HPDE6-E6E7 (cell line): ENCODE measurements around the gene PGBD1.

Experiments used
- DNase-seq: peaks from one replicate; pipeline ENCODE4 v3.0.0; 2011; ENCODE audit warnings: missing footprints; ENCODE audit errors: extremely low spot score

The PGBD1 gene

DNA sequence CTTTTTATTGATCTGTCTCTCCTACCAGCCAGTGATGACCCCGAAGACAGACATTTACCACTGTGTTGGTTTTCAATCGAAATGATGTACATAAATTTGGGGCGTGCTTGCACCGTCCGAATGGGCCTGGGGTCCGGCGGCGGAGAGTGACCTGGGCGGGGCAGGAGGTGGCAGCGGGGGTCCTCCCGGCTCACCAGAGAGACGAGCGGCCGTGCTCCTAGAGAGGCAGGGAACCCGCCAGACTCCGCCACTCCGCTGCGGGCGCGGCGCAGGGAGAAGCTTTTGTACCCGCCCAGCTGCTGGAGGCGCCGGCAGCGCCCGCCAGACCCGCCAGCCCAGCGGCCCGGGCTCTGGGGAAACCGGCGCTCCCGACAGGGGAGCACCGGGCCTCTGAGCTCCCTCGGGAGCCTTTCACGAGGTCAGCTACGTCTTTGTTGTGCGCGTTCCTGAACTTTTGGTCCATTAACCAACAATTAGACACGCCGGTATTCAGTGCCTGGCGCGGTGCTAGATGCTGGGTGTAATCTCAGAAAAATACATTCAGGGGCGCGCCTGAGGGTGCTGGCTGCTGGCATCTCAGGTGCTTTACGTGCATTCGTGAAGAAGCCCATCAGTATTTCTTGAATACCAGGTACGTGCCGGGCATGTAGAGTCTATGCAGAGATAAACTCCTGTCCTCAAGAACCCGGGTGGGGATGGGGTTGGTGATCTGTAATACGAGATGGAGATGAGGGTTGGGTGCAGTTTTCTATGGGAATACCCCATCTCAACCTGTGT is at the start of gene PGBD1:
PGBD1 (plus strand) TSS at position 285 of the 777 bp plus-strand sequence. CDS start 2,242 bp downstream, outside the sequence.
- peak; percentile 63 for DNase-seq

DNA sequence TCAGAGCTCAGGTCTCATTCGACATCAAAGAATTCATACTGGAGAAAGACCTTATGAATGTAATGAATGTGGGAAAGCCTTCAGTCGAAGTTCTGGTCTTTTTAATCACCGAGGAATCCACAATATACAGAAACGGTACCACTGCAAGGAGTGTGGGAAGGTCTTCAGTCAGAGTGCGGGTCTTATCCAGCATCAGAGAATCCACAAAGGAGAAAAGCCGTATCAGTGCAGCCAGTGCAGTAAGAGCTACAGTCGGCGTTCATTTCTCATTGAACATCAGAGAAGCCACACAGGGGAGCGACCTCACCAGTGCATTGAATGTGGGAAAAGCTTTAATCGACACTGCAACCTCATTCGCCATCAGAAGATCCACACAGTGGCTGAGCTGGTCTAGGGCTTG is 48.6 kb upstream of the PGBD1 start:
- DNase-seq = no peak

- DNase-seq = no peak
Observed at GRCh38 chr6:28235912-28236452, 45.4 kb upstream of the PGBD1 start.

DNA sequence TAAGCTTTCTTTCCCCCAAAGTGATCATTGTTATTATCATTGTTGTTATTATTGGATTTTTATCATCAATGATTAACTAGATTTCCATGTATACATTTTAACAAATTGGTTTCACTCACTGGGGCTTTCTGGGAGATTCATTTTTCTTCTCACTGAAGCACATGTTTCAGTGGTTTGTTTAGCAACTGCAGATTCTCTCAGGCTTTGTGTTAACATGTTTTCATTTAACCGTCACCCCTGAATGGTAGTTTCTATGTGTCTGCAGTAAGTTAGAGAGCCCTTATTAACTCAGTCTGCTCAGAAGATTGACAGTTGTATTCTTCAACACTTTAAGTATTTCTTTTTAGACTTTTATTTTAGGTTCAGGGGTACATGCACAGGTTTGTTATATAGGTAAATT is 41.7 kb upstream of the PGBD1 start:
- DNase-seq = no peak

- DNase-seq = no peak
Observed at GRCh38 chr6:28240471-28240870, 40.9 kb upstream of the PGBD1 start.

DNA sequence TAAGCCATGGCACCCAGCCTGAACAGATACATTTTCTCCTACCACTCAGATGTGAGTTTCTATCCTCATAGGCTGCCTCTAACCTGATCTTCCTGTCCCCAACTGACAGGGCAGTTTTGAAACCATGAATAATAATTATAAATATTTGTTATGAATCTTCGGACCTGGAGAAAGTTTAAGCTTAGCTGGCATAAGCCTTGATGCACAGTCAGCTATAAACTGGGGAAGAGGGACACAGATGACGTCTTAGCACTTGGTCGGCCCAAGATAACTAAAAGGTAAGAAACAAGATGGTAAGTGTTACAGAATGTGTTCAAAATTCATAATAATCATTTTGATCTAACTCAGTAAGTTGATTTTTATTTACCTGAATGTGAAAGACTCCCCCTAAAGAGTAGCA is 37.4 kb upstream of the PGBD1 start:
- DNase-seq = no peak

GRCh38 chr6:28245206-28245941 is 36.0 kb upstream of the PGBD1 start:
- DNase-seq = no peak

DNA sequence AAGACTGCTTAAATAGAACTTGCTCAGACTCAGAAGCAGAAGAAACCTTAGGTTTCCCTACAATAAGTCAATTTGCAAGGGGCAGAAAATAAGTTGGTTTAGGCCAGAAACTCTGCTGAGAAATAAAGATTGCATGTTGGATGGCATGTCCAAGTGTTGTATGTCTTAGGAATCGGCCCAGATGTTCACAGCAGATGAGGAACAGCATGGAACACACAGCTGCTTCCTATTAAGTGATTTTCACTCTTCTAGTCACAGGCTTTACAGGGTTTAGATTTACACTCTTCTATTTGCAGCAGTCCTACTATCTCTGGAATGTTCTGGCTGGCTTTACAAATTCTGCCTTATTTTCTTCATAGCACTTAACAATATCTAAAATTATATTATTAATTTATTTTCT is 32.5 kb upstream of the PGBD1 start:
- DNase-seq = no peak

DNA sequence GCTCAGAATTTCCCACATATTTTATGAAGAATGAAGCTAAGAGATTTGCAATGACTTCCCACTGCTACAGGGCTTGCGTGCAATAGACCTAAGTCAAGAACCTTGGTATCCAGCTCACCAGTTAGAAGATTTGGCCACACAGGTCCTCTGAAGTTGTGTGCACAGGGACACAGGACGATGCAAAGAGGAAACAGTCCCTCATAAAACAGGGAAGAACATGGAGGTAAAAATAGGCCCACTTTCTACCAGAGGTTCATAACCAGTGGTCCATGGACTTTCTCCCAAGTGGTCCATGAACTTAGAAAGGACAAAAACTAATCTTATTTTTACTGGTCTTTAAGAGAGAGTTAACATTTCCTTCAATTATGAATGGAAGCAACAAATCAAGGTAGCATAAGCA is 30.6 kb upstream of the PGBD1 start:
- DNase-seq = no peak

DNA sequence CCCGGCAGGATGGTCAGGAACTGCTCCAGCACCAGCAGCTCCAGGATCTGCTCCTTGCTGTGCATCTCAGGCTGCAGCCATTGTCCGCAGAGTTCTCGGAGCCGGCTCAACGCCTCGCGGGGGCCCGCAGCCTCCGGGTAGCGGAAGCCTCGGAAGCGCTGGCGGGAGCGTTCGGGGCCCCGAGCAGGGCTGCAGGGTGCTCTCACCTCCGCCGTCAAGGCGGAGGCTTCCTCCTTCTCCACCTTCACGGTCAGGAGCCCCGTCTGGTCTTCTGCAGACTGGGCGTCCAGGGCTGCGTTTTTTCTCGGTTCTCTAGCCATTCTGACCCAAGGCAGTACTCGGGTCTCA is 29.7 kb upstream of the PGBD1 start:
- DNase-seq = peak; percentile 14

GRCh38 chr6:28252009-28252975 is 29.1 kb upstream of the PGBD1 start, which contains the start of gene ZKSCAN4:
Gene ZKSCAN4, minus strand, starts transcription at chr6:28252269. Its CDS starts 289 bp downstream, at chr6:28251980.
- peak; percentile 78 for DNase-seq

DNA sequence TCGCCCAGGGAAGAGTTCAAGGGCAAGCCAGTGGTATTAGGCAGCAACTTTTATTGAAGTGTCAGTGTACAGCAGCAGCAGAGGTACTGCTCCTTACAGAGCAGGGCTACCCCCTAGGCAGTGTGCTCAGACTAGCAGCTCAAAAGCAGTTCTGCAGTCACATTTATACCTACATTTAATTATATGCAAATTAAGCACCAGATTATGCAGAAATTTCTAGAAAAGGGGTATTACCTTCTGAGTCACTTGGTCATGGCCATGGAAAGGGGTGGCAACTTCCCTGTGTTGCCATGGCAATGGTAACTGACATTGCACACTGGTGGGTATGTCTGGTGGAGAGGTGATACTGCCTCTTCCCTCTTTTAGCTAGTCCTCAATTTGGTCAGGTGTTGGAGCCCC is 27.3 kb upstream of the PGBD1 start:
- DNase-seq = no peak

DNA sequence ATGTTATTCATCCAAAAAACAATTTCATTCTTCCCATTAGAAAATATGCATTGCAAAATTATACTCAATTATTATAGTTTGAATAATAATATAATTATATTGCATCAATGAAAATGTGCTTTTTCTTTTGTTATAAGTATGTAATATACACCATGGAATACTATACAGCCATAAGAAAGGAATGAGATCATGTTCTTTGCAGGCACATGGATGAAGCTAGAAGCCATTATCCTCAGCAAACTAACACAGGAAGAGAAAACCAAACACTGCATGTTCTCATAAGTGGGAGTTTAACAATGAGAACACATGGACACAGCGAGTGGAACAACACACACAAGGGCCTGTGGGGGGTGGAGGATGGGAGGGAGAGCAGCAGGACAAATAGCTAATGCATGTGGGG is 24.3 kb upstream of the PGBD1 start:
- no peak for DNase-seq

DNA sequence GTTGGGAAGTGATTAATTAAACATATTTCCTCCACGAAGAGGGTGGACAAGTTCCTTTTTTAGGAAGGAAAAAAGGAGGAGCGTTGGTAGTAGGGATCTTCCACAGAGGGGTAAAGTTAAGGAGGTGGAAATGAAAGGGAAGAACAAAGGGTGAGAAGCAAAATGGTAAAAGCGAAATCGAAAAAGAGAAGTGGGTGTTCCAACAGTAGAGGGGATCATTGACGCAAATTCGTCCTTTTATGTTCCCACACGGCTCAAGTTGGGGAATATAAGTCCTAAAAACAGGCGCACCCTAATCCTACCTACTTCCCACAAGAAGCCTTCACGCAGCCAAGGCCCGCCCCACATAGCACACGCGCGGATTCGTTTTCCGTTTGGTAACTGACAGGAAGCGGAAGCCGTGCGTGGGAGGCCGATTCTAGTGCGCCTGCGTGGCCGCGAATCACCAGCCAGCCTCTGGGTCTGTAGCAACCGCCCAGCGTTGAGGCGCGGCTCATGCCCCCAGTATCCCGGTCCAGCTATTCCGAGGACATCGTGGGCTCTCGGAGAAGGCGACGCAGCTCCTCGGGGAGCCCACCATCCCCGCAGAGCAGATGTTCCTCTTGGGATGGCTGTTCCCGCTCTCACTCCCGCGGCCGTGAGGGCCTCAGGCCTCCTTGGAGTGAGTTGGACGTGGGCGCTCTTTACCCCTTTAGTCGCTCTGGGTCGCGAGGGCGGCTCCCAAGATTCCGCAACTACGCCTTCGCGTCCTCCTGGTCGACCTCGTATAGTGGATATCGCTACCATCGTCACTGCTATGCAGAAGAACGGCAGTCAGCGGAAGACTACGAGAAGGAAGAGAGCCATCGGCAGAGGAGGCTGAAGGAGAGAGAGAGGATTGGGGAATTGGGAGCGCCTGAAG is 22.2 kb upstream of the PGBD1 start, which contains the start of gene NKAPL:
NKAPL (plus strand) TSS at position 421 of the 901 bp plus-strand sequence; CDS start at position 496, 75 bp downstream.
- no peak for DNase-seq

DNA sequence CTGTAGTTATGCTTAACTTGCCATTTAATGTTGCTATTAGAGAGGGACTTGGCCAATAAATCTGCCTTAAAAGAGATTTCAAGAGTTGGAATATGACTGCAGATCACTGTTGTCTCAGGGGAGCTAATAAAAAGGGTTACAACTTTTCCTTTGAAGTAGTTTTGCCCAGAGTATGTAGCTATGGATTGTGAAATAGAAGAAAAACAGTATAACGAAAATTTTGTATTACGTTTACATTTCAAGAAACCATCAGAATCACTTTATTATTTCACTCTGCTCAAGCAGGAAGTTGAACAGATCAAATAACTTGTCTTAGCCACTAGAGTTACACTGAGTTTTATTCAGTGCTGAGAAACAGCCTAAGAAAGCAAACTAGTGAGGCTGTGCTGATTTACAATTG is 17.4 kb upstream of the PGBD1 start:
- DNase-seq = no peak

- no peak for DNase-seq
Observed at GRCh38 chr6:28264834-28265401, 16.5 kb upstream of the PGBD1 start.

DNA sequence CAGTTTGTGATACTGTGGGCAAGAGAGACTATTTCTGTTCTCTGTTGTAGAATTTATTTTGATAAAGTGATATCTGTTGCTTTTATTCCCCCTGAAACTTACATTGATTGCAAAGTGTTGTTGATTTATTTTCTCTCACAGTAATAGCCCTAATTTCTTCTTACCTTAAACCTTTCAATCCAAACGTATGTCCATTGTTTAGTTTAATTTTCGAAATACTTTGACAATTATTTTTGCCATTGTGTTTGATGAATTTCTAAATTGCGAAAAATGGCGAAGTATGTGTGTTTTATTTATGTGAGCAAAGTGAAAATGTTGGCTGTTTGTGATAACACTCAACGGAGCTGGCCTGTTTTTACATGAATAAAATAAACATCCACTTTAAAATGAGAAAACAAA is 14.8 kb upstream of the PGBD1 start:
- no peak for DNase-seq

- peak; percentile 85 for DNase-seq
Observed at GRCh38 chr6:28266962-28267694, 14.2 kb upstream of the PGBD1 start, which contains the start of gene ZSCAN26. Gene ZSCAN26, plus strand, starts transcription at chr6:28267143. Its CDS starts 4,777 bp downstream, at chr6:28271920.

DNA sequence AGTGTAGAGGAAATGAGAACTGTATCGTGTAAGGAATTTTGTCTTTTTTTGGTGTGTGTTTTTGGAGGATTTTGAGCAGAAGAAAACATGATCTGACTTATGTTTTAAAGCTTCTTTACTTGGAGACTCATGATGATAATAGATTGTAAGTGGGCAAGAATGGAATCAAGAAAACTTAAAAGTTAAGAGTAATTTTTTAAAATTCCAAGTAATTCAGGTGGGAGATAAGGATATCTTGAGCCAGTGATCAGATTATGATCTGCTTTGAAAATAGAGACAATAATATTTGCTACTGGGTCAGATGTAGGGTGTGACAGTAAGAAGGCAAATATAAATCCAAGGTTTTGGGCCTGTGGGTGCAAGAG is 13.7 kb upstream of the PGBD1 start:
- no peak for DNase-seq
